Neutrophil (primary cell): ENCODE data around the gene PLA2G4A.

Source experiments
- H3K27ac ChIP-seq: fragments of 200-600 bp; sonication (generic); 2 replicates; pipeline ENCODE4 v1.5.1; 2016; ENCODE audit warnings: mild to moderate bottlenecking, moderate library complexity
- H3K27me3 ChIP-seq: fragments of 200-600 bp; sonication (generic); 2 replicates; pipeline ENCODE4 v1.6.0; 2016; ENCODE audit warnings: mild to moderate bottlenecking
- H3K36me3 ChIP-seq: fragments of 200-600 bp; sonication (generic); 2 replicates; pipeline ENCODE4 v1.5.1; 2017
- H3K4me1 ChIP-seq, 2 experiments: fragments of 200-600 bp in 1 of 2; sonication (generic) in 1 of 2; 1 replicate in 1 of 2; 2 replicates in 1 of 2; pipeline versions ENCODE4 v1.5.1 to v1.6.1; 2013 to 2016; ENCODE audit warnings: low read depth in 1 of 2, low read length in 1 of 2, mild to moderate bottlenecking in 1 of 2, moderate library complexity in 1 of 2; ENCODE audit not compliant: control insufficient read depth in 1 of 2, insufficient read depth in 1 of 2
- H3K4me3 ChIP-seq, 2 experiments: fragments of 200-600 bp in 1 of 2; sonication (generic) in 1 of 2; 1 replicate in 1 of 2; 2 replicates in 1 of 2; pipeline ENCODE4 v1.5.1; 2013 to 2016; ENCODE audit warnings: low read depth in 1 of 2, low read length in 1 of 2, mild to moderate bottlenecking in 1 of 2, moderate library complexity in 1 of 2
- H3K9me3 ChIP-seq: fragments of 200-600 bp; sonication (generic); 2 replicates; pipeline ENCODE4 v1.5.1; 2016
- TF ChIP-seq, protein P1 (sequence below): fragments of 200-600 bp; sonication (generic); IDR thresholded peaks from 2 replicates; pipeline ENCODE4 v1.5.1; 2016; ENCODE audit warnings: antibody characterized with exemption

PLA2G4A gene

DNA sequence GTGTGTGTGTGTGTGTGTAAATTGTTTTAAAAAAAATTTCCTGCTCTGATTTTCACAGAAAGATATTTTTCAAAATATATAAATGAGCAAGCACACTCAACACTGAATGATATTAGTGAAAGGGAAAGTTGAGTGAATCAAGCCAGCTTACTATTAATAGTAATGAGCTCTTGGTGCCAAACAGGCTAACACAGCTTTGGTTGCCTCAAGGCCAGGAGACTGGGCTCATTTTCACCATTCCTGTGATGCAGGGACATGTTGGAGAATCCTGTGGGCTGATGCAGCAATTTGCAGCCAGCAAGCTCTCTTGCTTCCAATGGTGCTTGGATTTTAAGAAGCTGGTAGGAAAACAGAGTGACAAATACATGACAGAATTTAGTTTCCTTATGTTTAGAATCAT lies 30.2 kb downstream of the PLA2G4A start:
- no peak overlapping the region for H3K27ac ChIP-seq
- H3K27me3 ChIP-seq, result no peaks in the 10 kb centered on the region
- no peaks in the 10 kb centered on the region for H3K9me3 ChIP-seq
- H3K36me3 ChIP-seq, result peaks cover 10% of the 10 kb centered on the region
- no peaks in the 10 kb centered on the region for H3K4me1 ChIP-seq
- TF ChIP-seq, protein P1, sequence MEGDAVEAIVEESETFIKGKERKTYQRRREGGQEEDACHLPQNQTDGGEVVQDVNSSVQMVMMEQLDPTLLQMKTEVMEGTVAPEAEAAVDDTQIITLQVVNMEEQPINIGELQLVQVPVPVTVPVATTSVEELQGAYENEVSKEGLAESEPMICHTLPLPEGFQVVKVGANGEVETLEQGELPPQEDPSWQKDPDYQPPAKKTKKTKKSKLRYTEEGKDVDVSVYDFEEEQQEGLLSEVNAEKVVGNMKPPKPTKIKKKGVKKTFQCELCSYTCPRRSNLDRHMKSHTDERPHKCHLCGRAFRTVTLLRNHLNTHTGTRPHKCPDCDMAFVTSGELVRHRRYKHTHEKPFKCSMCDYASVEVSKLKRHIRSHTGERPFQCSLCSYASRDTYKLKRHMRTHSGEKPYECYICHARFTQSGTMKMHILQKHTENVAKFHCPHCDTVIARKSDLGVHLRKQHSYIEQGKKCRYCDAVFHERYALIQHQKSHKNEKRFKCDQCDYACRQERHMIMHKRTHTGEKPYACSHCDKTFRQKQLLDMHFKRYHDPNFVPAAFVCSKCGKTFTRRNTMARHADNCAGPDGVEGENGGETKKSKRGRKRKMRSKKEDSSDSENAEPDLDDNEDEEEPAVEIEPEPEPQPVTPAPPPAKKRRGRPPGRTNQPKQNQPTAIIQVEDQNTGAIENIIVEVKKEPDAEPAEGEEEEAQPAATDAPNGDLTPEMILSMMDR, result no peak
- H3K4me3 ChIP-seq, result no peak overlapping the region

DNA sequence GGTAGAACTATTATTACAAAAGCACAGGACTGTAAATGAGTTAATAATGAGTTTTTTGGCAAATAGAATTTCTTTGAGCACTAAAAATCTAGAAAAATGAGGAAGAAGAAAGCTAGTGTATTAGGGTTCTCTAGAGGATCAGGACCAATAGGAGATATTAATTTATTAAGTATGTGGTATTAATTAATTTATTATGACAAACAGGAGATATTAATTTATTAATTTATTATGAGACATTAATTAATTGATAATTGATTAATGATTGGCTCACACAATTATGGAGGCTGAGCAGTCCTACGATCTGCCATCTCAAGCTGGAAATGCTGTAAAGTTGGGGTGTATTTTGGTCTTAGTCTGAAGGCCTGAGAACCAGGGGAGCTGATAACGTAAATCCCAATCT lies 31.2 kb downstream of the PLA2G4A start:
- peaks cover 10% of the 10 kb centered on the region for H3K36me3 ChIP-seq
- H3K4me1 ChIP-seq, result no peaks in the 10 kb centered on the region
- H3K27ac ChIP-seq, result no peak overlapping the region
- H3K9me3 ChIP-seq, result no peaks in the 10 kb centered on the region
- H3K4me3 ChIP-seq, result no peak overlapping the region
- H3K27me3 ChIP-seq, result no peaks in the 10 kb centered on the region
- TF ChIP-seq, protein P1, result no peak

DNA sequence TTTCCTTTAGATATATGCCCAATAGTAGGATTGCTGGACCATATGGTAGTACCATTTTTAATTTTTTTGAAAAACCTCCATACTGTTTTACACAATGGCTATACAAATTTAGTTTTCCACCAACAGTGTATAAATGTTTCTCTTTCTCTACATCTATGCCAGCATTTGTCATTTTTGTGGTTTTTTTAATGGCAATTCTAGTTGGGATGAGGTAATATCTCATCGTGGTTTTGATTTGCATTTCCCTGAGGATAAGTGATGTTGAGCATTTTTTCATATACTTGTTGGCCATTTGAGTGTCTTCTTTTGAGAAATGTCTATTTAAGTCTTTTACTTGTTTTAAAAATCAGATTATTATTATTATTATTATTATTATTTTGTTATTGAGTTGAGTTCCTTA lies 35.5 kb downstream of the PLA2G4A start:
- no peaks in the 10 kb centered on the region for H3K9me3 ChIP-seq
- peaks cover 4% of the 10 kb centered on the region for H3K36me3 ChIP-seq
- no peaks in the 10 kb centered on the region for H3K27me3 ChIP-seq
- no peak overlapping the region for H3K27ac ChIP-seq
- H3K4me1 ChIP-seq, result no peaks in the 10 kb centered on the region
- H3K4me3 ChIP-seq, result no peak overlapping the region
- TF ChIP-seq, protein P1, result no peak

DNA sequence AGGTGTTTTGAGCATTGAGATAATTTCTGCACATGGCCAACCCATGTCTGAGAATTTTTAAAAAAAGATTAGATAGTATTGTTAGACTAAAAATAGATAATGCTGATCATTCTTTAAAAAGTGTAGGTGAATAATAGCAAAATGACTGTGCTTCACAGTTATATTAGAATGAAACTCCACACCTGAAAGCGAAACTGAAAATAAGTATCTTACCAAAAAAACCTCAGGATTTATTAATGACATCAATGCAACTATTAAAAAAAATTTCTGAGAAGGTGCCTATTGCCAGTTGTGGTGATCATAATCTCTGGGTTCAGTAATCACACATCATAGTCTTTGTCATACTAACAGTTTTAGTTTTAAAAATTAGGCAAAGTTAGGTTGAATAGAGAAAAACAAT lies 36.5 kb downstream of the PLA2G4A start:
- TF ChIP-seq, protein P1, result no peak
- Histone ChIP-seq H3K27ac (no peak overlapping the region), H3K9me3 (no peaks in the 10 kb centered on the region), H3K36me3 (peaks cover 3% of the 10 kb centered on the region), H3K27me3 (no peaks in the 10 kb centered on the region), H3K4me1 (no peaks in the 10 kb centered on the region), H3K4me3 (no peak overlapping the region)

DNA sequence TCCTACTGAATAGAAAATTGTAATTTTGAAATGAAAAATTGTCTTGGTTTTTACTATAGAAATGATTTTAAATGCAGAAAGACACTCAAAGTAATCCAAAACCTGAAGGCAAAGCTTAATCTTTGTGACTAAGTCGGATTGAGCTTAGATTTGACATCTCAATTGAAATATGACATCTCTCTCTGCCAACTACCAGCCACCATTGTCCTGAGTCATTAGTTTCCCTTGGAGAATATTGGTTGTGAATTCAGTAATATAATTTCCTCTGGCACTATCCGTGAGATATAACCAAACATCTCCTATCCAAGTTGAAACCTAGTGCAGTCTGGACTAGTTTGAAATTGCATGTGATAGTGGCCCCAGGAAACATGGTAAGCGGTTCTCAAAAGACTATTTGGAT lies 37.1 kb downstream of the PLA2G4A start:
- TF ChIP-seq, protein P1, result no peak
- no peaks in the 10 kb centered on the region for H3K27me3 ChIP-seq
- peaks cover 1% of the 10 kb centered on the region for H3K36me3 ChIP-seq
- no peak overlapping the region for H3K4me3 ChIP-seq
- H3K27ac ChIP-seq, result no peak overlapping the region
- H3K4me1 ChIP-seq, result no peaks in the 10 kb centered on the region
- no peaks in the 10 kb centered on the region for H3K9me3 ChIP-seq
